ENCODE data around the gene CREB3L1. TPM values are rescaled to one million over a fixed set of nuclear protein-coding genes. Genes with fewer than 3 reads are reported as not detected.
A peak's percentile ranks its signal among the peaks of the same experiment; 100 is the strongest.

The CREB3L1 gene
- total RNA-seq, 1 donor from 2014 or later, result 0.43 TPM

GRCh38 chr11:46294365-46295309 is 17.2 kb downstream of the CREB3L1 start:
- peak overlapping the region; percentile 48 for H3K4me3 ChIP-seq
- no peaks in the 10 kb centered on the region for H3K9me3 ChIP-seq (ENCODE audit: low read depth)
- peak; percentile 85 for DNase-seq (ENCODE audit: low spot score)
- peaks cover 49% of the 10 kb centered on the region for H3K4me1 ChIP-seq
- no peak overlapping the region for H3K9ac ChIP-seq
- H3K4me3 Mint-ChIP-seq, result peak overlapping the region; percentile 85
- peak overlapping the region; percentile 15 for H3K27ac ChIP-seq
- H3K4me2 ChIP-seq, result peak overlapping the region; percentile 82
- H3K4me1 Mint-ChIP-seq, result peaks cover 53% of the 10 kb centered on the region
- no peaks in the 10 kb centered on the region for H3K36me3 ChIP-seq
- peak; percentile 37 for TF ChIP-seq CTCF (IDR thresholded peaks at IDR 0.05)
- no peak for TF ChIP-seq EZH2phosphoT487 (IDR thresholded peaks at IDR 0.05)
- TF ChIP-seq EZH2 (IDR thresholded peaks at IDR 0.05), result no peak
- peak overlapping the region; percentile 72 for H3K27ac Mint-ChIP-seq
- peak overlapping the region; percentile 69 for H2AFZ ChIP-seq (replicated peaks)
- peaks cover 42% of the 10 kb centered on the region for H3F3A ChIP-seq (ENCODE audit: low read depth)
- no peaks in the 10 kb centered on the region for H3K36me3 Mint-ChIP-seq
- no peaks in the 10 kb centered on the region for H4K20me1 ChIP-seq (ENCODE audit: low read depth)
- peaks cover 7% of the 10 kb centered on the region for H3K27me3 ChIP-seq
- H3K79me2 ChIP-seq (ENCODE audit: low read depth), result no peaks in the 10 kb centered on the region
- no peaks in the 10 kb centered on the region for H3K9me3 Mint-ChIP-seq
- peaks cover 15% of the 10 kb centered on the region for H3K27me3 Mint-ChIP-seq (ENCODE audit: insufficient read depth, low read depth)

GRCh38 chr11:46295312-46296058 is 18.0 kb downstream of the CREB3L1 start:
- no peaks in the 10 kb centered on the region for H3K79me2 ChIP-seq (ENCODE audit: low read depth)
- peaks cover 12% of the 10 kb centered on the region for H3K27me3 Mint-ChIP-seq (ENCODE audit: insufficient read depth, low read depth)
- H3F3A ChIP-seq (ENCODE audit: low read depth), result peaks cover 37% of the 10 kb centered on the region
- TF ChIP-seq CTCF (IDR thresholded peaks at IDR 0.05) (no peak), EZH2 (IDR thresholded peaks at IDR 0.05) (no peak), EZH2phosphoT487 (IDR thresholded peaks at IDR 0.05) (peak; percentile 18)
- peak overlapping the region; percentile 15 for H3K27ac ChIP-seq
- no peaks in the 10 kb centered on the region for H3K9me3 Mint-ChIP-seq
- peaks cover 44% of the 10 kb centered on the region for H3K4me1 ChIP-seq
- no peaks in the 10 kb centered on the region for H3K36me3 ChIP-seq
- H3K4me3 ChIP-seq, result peak overlapping the region; percentile 48
- H3K4me3 Mint-ChIP-seq, result peak overlapping the region; percentile 85
- H3K36me3 Mint-ChIP-seq, result no peaks in the 10 kb centered on the region
- peaks cover 46% of the 10 kb centered on the region for H3K4me1 Mint-ChIP-seq
- no peaks in the 10 kb centered on the region for H3K9me3 ChIP-seq (ENCODE audit: low read depth)
- H2AFZ ChIP-seq (replicated peaks), result peak overlapping the region; percentile 69
- no peaks in the 10 kb centered on the region for H4K20me1 ChIP-seq (ENCODE audit: low read depth)
- no peak overlapping the region for H3K9ac ChIP-seq
- H3K27ac Mint-ChIP-seq, result no peak overlapping the region
- peaks cover 7% of the 10 kb centered on the region for H3K27me3 ChIP-seq
- H3K4me2 ChIP-seq, result peak overlapping the region; percentile 82
- DNase-seq (ENCODE audit: low spot score), result peak; percentile 95

GRCh38 chr11:46296059-46296527 is 18.6 kb downstream of the CREB3L1 start:
- no peaks in the 10 kb centered on the region for H3K9me3 ChIP-seq (ENCODE audit: low read depth)
- H3F3A ChIP-seq (ENCODE audit: low read depth), result peaks cover 36% of the 10 kb centered on the region
- H3K79me2 ChIP-seq (ENCODE audit: low read depth), result no peaks in the 10 kb centered on the region
- H3K4me3 ChIP-seq, result peak overlapping the region; percentile 48
- peaks cover 40% of the 10 kb centered on the region for H3K4me1 Mint-ChIP-seq
- H4K20me1 ChIP-seq (ENCODE audit: low read depth), result no peaks in the 10 kb centered on the region
- DNase-seq (ENCODE audit: low spot score), result no peak
- H3K4me1 ChIP-seq, result peaks cover 39% of the 10 kb centered on the region
- peaks cover 12% of the 10 kb centered on the region for H3K27me3 Mint-ChIP-seq (ENCODE audit: insufficient read depth, low read depth)
- peak overlapping the region; percentile 82 for H3K4me2 ChIP-seq
- H3K27me3 ChIP-seq, result peaks cover 7% of the 10 kb centered on the region
- no peaks in the 10 kb centered on the region for H3K36me3 Mint-ChIP-seq
- H3K36me3 ChIP-seq, result no peaks in the 10 kb centered on the region
- H2AFZ ChIP-seq (replicated peaks), result peak overlapping the region; percentile 69
- no peaks in the 10 kb centered on the region for H3K9me3 Mint-ChIP-seq
- no peak overlapping the region for H3K9ac ChIP-seq
- no peak overlapping the region for H3K27ac Mint-ChIP-seq
- TF ChIP-seq CTCF (IDR thresholded peaks at IDR 0.05) (no peak), EZH2 (IDR thresholded peaks at IDR 0.05) (no peak), EZH2phosphoT487 (IDR thresholded peaks at IDR 0.05) (no peak)
- no peak overlapping the region for H3K27ac ChIP-seq
- peak overlapping the region; percentile 83 for H3K4me3 Mint-ChIP-seq
